Endothelial cell of umbilical vein (primary cell): ENCODE measurements around the gene INTS7. TPM values are rescaled to one million over a fixed set of nuclear protein-coding genes. Genes with fewer than 3 reads are reported as not detected.
A peak's percentile ranks its signal among the peaks of the same experiment; 100 is the strongest.

Experiments
- BruUV-seq: library from RNA; stranded (reverse); fragments of 400-500 nt; replicated peaks from 2 replicates; lab custom pipeline; 2021; lab: Mats Ljungman, UMichigan
- CTCF ChIA-PET: fragments of 300-600, 350-600 bp; sonication (Branson Sonifier 250); formaldehyde crosslinking; loops from one replicate; lab custom pipeline; 2021; ENCODE audit warnings: antibody characterized with exemption, inconsistent platforms; lab: Charles Lee
- POLR2A ChIA-PET: fragments of 300-600, 350-600 bp; sonication (Branson Sonifier 250); formaldehyde crosslinking; loops from one replicate; lab custom pipeline; 2021; ENCODE audit warnings: antibody characterized with exemption, inconsistent platforms; lab: Charles Lee
- DNase-seq: peaks from one replicate; pipeline ENCODE4 v3.0.0-alpha.2; 2011; ENCODE audit warnings: low read depth, low spot score
- FAIRE-seq: peaks from 2 replicates; lab custom pipeline; 2011; peaks lifted over from hg19 to GRCh38; lab: Jason Lieb, UNC
- H2AFZ ChIP-seq: 2 replicates; pipeline ENCODE4 v1.6.0; 2012; ENCODE audit warnings: low read depth, low read length, control low read depth, inconsistent platforms
- H3K27ac ChIP-seq: 2 replicates; pipeline ENCODE4 v1.5.1; 2011; ENCODE audit warnings: low read depth, mild to moderate bottlenecking, control low read depth, low read length, moderate library complexity; ENCODE audit not compliant: insufficient read depth
- H3K27me3 ChIP-seq, 2 experiments: 2 replicates each; pipeline versions ENCODE4 v1.6.0 to v1.6.1; 2011; ENCODE audit warnings: low read length in 2 of 2, mixed read lengths in 1 of 2; ENCODE audit not compliant: control insufficient read depth in 2 of 2, insufficient read depth in 2 of 2
- H3K36me3 ChIP-seq, 2 experiments: 2 replicates in 1 of 2; 3 replicates in 1 of 2; pipeline ENCODE4 v1.5.1; 2011; ENCODE audit warnings: low read length in 2 of 2, mild to moderate bottlenecking in 1 of 2, moderate library complexity in 1 of 2; ENCODE audit not compliant: control insufficient read depth in 2 of 2, insufficient read depth in 2 of 2; ENCODE audit errors: extremely low read depth in 1 of 2
- H3K4me1 ChIP-seq: 3 replicates; pipeline ENCODE4 v1.5.1; 2011; ENCODE audit warnings: mild to moderate bottlenecking, low read length; ENCODE audit not compliant: control insufficient read depth, insufficient read depth; ENCODE audit errors: extremely low read depth
- H3K4me2 ChIP-seq: 2 replicates; pipeline ENCODE4 v1.6.1; 2011; ENCODE audit warnings: low read length, control low read depth, mixed read lengths; ENCODE audit not compliant: insufficient read depth
- H3K4me3 ChIP-seq, 3 experiments: fragments of 200-600 bp in 1 of 3; sonication (generic), shearing (Covaris generic) in 1 of 3; replicated peaks in 1 of 3; 2 replicates each; pipeline ENCODE4 v1.5.1; 2011 to 2016; ENCODE audit warnings: control low read depth in 3 of 3, low read length in 3 of 3, mild to moderate bottlenecking in 2 of 3, inconsistent platforms in 1 of 3, low read depth in 1 of 3, moderate library complexity in 1 of 3; ENCODE audit not compliant: insufficient read depth in 1 of 3
- H3K79me2 ChIP-seq: 2 replicates; pipeline ENCODE4 v1.6.0; 2012; ENCODE audit warnings: low read length, inconsistent platforms; ENCODE audit not compliant: control insufficient read depth, insufficient read depth
- H3K9ac ChIP-seq: replicated peaks from 2 replicates; pipeline ENCODE3; 2011; ENCODE audit warnings: low read length, control low read depth; ENCODE audit not compliant: insufficient read depth; ENCODE audit errors: extremely low read depth
- H3K9me1 ChIP-seq: replicated peaks from 3 replicates; pipeline ENCODE4 v1.6.0; 2011; ENCODE audit warnings: mild to moderate bottlenecking, low read length; ENCODE audit not compliant: control insufficient read depth, insufficient read depth; ENCODE audit errors: extremely low read depth
- H3K9me3 ChIP-seq: replicated peaks from 2 replicates; pipeline ENCODE4 v1.5.1; 2012; ENCODE audit warnings: low read length, inconsistent platforms; ENCODE audit not compliant: control insufficient read depth, insufficient read depth
- H4K20me1 ChIP-seq: replicated peaks from 2 replicates; pipeline ENCODE3; 2011; ENCODE audit warnings: mild to moderate bottlenecking, low read length; ENCODE audit not compliant: control insufficient read depth, insufficient read depth; ENCODE audit errors: extremely low read depth
- CTCF ChIP-seq, 2 donors: IDR thresholded peaks; 1 replicate in 1 of 2; 2 replicates in 1 of 2; pipeline ENCODE4 v1.5.1; 2011; ENCODE audit warnings: low read length in 2 of 2, mild to moderate bottlenecking in 2 of 2, moderate library complexity in 2 of 2, control low read depth in 1 of 2, inconsistent platforms in 1 of 2, low read depth in 1 of 2; ENCODE audit not compliant: insufficient read depth in 1 of 2; ENCODE audit errors: extremely low read depth in 1 of 2
- EZH2 ChIP-seq: IDR thresholded peaks from 2 replicates; pipeline ENCODE4 v1.6.1; 2012; ENCODE audit warnings: borderline replicate concordance, low read depth, mild to moderate bottlenecking, moderate library complexity, low read length, inconsistent platforms; ENCODE audit not compliant: severe bottlenecking
- FOS ChIP-seq: IDR thresholded peaks from 2 replicates; pipeline ENCODE4 v1.6.1; 2011; ENCODE audit warnings: mild to moderate bottlenecking, low read length, moderate library complexity, borderline replicate concordance; ENCODE audit not compliant: insufficient read depth
- GATA2 ChIP-seq: IDR thresholded peaks from 2 replicates; pipeline ENCODE4 v1.7.0; 2011; ENCODE audit warnings: low read depth, mild to moderate bottlenecking, moderate library complexity, mixed read lengths, low read length; ENCODE audit not compliant: insufficient read length, insufficient read depth
- JUN ChIP-seq: IDR thresholded peaks from 2 replicates; pipeline ENCODE4 v1.6.1; 2011; ENCODE audit warnings: borderline replicate concordance, low read depth; ENCODE audit not compliant: insufficient read length, insufficient read depth
- MAX ChIP-seq: IDR thresholded peaks from 2 replicates; pipeline ENCODE4 v1.6.1; 2011; ENCODE audit not compliant: insufficient read depth, insufficient read length
- MYC ChIP-seq: IDR thresholded peaks from one replicate; pipeline ENCODE4 v1.6.1; 2011; ENCODE audit warnings: mild to moderate bottlenecking, low read depth, low read length
- POLR2A ChIP-seq: IDR thresholded peaks from 2 replicates; pipeline ENCODE4 v1.6.1; 2012; ENCODE audit warnings: low read depth, mild to moderate bottlenecking, control low read depth, low read length
- POLR2AphosphoS5 ChIP-seq: IDR thresholded peaks from 2 replicates; pipeline ENCODE4 v1.6.1; 2012; ENCODE audit warnings: low read depth, mild to moderate bottlenecking, control low read depth, low read length, moderate library complexity; ENCODE audit not compliant: insufficient read depth
- dilution Hi-C: fragments of 300-500 bp; cut with MboI; formaldehyde crosslinking; loops from one replicate; pipeline ENCODE4 v1.15.0; 2019; ENCODE audit warnings: low sequenced_read_pairs; ENCODE audit not compliant: extremely low pct_ligation_motif_present
- intact Hi-C: fragments of 100-400 bp; cut with micrococcal nuclease; formaldehyde crosslinking; loops from one replicate; pipeline ENCODE4 v1.10.0; 2022
- polyA plus RNA-seq, 4 experiments: library from polyadenylated mRNA; depleted of rRNA in 3 of 4; stranded (reverse) in 3 of 4; unstranded in 1 of 4; fragments of >200 nt; gene quantifications; 2 replicates each; pipeline versions ENCODE4 v1.2.1 to v1.2.3, GENCODE V29; 2011 to 2012; ENCODE audit warnings: missing spikeins in 1 of 4
- total RNA-seq: library from RNA; stranded (reverse); gene quantifications from 2 replicates; pipeline ENCODE4 v1.2.3, GENCODE V29; 2021

The INTS7 gene
- total and polyA plus RNA-seq, 2 donors (not counting 3 experiments of a cell fraction or from before 2014, with no cell fraction given) = 9.1 to 18.1 TPM

- no peak for FAIRE-seq
Measured at GRCh38 chr1:212037900-212038299, 2.5 kb upstream of the INTS7 start.

More at GRCh38 chr1:212037900-212038299, 2.5 kb upstream of the INTS7 start:
- peaks cover 76% of the 10 kb centered on the region for H3K79me2 ChIP-seq
- no peak overlapping the region for H3K9ac ChIP-seq
- no peak overlapping the region for H3K27ac ChIP-seq
- no peaks in the 10 kb centered on the region for H3K36me3 ChIP-seq
- no peaks in the 10 kb centered on the region for H4K20me1 ChIP-seq
- H3K27me3 ChIP-seq = no peaks in the 10 kb centered on the region
- intact Hi-C loops = no loop called here
- peak overlapping the region; percentile 50 for H2AFZ ChIP-seq
- ChIA-PET CTCF (no interaction called here), POLR2A (no interaction called here)
- H3K4me2 ChIP-seq = peak overlapping the region; percentile 38
- dilution Hi-C loops = no loop called here
- no peaks in the 10 kb centered on the region for H3K9me3 ChIP-seq
- H3K4me3 ChIP-seq = no peak overlapping the region
- DNase-seq = no peak
- no peaks in the 10 kb centered on the region for H3K9me1 ChIP-seq
- H3K4me1 ChIP-seq = peaks cover 28% of the 10 kb centered on the region
- no peak for TF ChIP-seq POLR2AphosphoS5
- TF ChIP-seq JUN = no peak
- no peak for TF ChIP-seq GATA2
- TF ChIP-seq EZH2 = no peak
- no peak for TF ChIP-seq FOS
- TF ChIP-seq MAX = no peak
- no peak for TF ChIP-seq MYC
- no peak for TF ChIP-seq CTCF (IDR thresholded peaks at IDR 0.05; ENCODE audit: extremely low read depth in 1 of 2, insufficient read depth in 1 of 2, low read depth in 1 of 2, low read length in 2 of 2)
- TF ChIP-seq POLR2A = no peak
- no TSS peak for BruUV-seq
